Ascending aorta (tissue), 2 donors: Measurements from ENCODE around the gene MEG3. TPM values are rescaled to one million over a fixed set of nuclear protein-coding genes. Genes with fewer than 3 reads are reported as not detected.

ENCODE experiments used
- DNase-seq, 2 donors: peaks; one replicate each; pipeline ENCODE4 v3.0.0-alpha.2; 2019; ENCODE audit warnings: low spot score in 2 of 2
- H3K27ac ChIP-seq, 2 donors: fragments of 200-600 bp; sonication (generic); one replicate each; pipeline ENCODE4 v1.5.1; 2016 to 2017; ENCODE audit warnings: mild to moderate bottlenecking in 1 of 2
- H3K27me3 ChIP-seq: fragments of 200-600 bp; sonication (generic); one replicate; pipeline ENCODE4 v1.5.1; 2017
- H3K36me3 ChIP-seq, 2 donors: fragments of 200-600 bp; sonication (generic); one replicate each; pipeline ENCODE4 v1.5.1; 2016
- H3K4me1 ChIP-seq, 2 donors: fragments of 200-600 bp; sonication (generic); one replicate each; pipeline ENCODE4 v1.5.1; 2016 to 2017; ENCODE audit warnings: mild to moderate bottlenecking in 1 of 2
- H3K4me3 ChIP-seq, 2 donors: fragments of 200-600 bp; sonication (generic); one replicate each; pipeline ENCODE4 v1.5.1; 2016 to 2017; ENCODE audit warnings: mild to moderate bottlenecking in 1 of 2
- H3K9me3 ChIP-seq, 2 donors: fragments of 200-600 bp; sonication (generic); one replicate each; pipeline ENCODE4 v1.5.1; 2016
- intact Hi-C: fragments of 100-400 bp; cut with DNase I; formaldehyde crosslinking; loops from one replicate; pipeline ENCODE4 v1.15.1; 2023
- total RNA-seq: library from RNA; depleted of rRNA; stranded (reverse); fragments of >200 nt; gene quantifications from one replicate; pipeline ENCODE4 v1.1.0, GENCODE V29; 2016
- TF ChIP-seq, protein P1 (sequence below), 3 experiments: fragments of 200-600 bp in 2 of 3; fragments of 450-650 bp in 1 of 3; sonication (generic) in 2 of 3; IDR thresholded peaks; one replicate each; pipeline ENCODE4 v1.5.1; 2016 to 2019; ENCODE audit warnings: antibody characterized with exemption in 3 of 3, mild to moderate bottlenecking in 1 of 3, moderate library complexity in 1 of 3

Gene MEG3
- total RNA-seq, 1 donor from 2014 or later: 105 TPM

DNA sequence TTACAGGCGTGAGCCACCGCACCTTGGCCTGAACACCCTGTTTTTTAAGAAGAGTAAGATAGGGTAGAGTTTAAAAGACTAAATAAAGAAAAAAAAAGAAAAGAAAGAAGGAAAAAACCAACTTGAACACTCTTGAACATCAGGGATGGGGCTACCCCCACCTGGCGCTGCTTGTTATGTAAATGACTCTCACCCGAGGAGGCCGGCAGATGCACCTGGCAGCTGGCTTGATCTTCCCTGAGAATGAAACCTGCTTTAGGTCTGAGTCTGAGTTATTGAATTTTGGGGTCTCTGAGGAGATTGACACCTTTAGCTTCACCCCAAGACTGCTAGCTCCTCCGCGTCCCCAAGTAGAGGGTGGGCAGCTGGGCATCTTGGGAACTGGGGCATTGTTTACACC lies 15.5 kb upstream of the MEG3 start:
- intact Hi-C loops: no loop called here
- no peak for DNase-seq

DNA sequence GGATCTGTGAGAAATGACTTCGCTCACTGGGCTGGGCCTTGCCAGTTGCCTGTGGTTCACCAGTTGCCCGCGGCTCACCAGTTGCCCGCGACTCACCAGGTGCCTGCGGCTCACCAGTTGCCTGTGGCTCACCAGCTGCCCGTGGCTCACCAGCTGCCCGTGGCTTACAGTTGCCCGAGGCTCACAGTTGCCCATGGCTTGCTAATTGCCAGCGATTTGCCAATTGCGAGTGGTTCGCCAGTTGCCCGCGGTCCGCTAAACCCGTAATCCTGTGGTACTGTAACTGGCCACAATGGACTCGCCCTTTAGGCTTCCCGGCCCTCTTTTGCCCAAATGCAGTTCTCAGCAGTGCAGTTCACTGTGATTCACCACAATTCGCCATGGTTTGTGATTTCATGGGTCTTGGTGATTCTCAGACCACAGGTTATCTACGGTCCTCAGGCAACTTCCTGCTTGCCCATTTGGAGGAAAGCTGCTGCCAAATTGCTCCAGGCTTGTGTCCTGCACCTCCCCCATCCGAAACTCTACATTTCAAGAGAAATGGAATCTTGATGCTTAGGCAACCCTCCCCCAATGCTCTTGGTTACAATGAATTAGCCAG lies 15.0 kb upstream of the MEG3 start:
- TF ChIP-seq, protein P1, sequence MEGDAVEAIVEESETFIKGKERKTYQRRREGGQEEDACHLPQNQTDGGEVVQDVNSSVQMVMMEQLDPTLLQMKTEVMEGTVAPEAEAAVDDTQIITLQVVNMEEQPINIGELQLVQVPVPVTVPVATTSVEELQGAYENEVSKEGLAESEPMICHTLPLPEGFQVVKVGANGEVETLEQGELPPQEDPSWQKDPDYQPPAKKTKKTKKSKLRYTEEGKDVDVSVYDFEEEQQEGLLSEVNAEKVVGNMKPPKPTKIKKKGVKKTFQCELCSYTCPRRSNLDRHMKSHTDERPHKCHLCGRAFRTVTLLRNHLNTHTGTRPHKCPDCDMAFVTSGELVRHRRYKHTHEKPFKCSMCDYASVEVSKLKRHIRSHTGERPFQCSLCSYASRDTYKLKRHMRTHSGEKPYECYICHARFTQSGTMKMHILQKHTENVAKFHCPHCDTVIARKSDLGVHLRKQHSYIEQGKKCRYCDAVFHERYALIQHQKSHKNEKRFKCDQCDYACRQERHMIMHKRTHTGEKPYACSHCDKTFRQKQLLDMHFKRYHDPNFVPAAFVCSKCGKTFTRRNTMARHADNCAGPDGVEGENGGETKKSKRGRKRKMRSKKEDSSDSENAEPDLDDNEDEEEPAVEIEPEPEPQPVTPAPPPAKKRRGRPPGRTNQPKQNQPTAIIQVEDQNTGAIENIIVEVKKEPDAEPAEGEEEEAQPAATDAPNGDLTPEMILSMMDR (IDR thresholded peaks at IDR 0.05): no peak
- H3K9me3 ChIP-seq: peaks cover 0 to 14% of the 10 kb centered on the region in 2 donors
- intact Hi-C loops: no loop called here
- H3K27ac ChIP-seq: no peak overlapping the region
- no peak overlapping the region for H3K4me3 ChIP-seq
- H3K36me3 ChIP-seq: no peaks in the 10 kb centered on the region
- H3K27me3 ChIP-seq: no peaks in the 10 kb centered on the region
- no peak for DNase-seq
- no peaks in the 10 kb centered on the region for H3K4me1 ChIP-seq

More for the DNA sequence above, 15.5 kb upstream of the MEG3 start:
- Histone ChIP-seq H3K27me3 (no peaks in the 10 kb centered on the region), H3K36me3 (no peaks in the 10 kb centered on the region), H3K9me3 (peaks cover 0 to 14% of the 10 kb centered on the region in 2 donors), H3K4me1 (no peaks in the 10 kb centered on the region), H3K4me3 (no peak overlapping the region), H3K27ac (no peak overlapping the region)
- TF ChIP-seq, protein P1 (IDR thresholded peaks at IDR 0.05): no peak

DNA sequence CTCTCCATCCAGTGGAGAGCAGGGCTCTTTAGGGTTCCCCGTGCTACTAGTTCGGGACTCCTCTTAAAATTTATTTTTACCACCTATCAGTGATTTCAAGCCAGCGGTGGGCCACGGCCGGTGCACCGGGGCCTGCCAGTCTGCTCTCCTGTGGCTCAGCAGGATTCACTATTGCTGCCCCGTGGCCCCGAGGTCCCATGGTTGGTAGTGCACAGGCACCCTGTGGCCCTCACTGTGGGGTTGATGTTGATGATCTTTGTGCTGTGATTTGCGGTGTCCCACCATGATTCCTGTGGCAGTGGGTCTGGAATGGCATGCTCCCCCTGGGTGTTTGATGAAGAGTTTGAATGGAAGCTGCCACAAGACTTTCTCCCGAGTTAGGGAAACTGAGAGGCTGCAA lies 12.6 kb upstream of the MEG3 start:
- no peaks in the 10 kb centered on the region for H3K4me1 ChIP-seq
- TF ChIP-seq, protein P1 (IDR thresholded peaks at IDR 0.05): no peak
- no peaks in the 10 kb centered on the region for H3K36me3 ChIP-seq
- intact Hi-C loops: no loop called here
- no peak overlapping the region for H3K27ac ChIP-seq
- peaks cover 0 to 10% of the 10 kb centered on the region in 2 donors for H3K9me3 ChIP-seq
- DNase-seq: no peak
- H3K4me3 ChIP-seq: no peak overlapping the region
- no peaks in the 10 kb centered on the region for H3K27me3 ChIP-seq

DNA sequence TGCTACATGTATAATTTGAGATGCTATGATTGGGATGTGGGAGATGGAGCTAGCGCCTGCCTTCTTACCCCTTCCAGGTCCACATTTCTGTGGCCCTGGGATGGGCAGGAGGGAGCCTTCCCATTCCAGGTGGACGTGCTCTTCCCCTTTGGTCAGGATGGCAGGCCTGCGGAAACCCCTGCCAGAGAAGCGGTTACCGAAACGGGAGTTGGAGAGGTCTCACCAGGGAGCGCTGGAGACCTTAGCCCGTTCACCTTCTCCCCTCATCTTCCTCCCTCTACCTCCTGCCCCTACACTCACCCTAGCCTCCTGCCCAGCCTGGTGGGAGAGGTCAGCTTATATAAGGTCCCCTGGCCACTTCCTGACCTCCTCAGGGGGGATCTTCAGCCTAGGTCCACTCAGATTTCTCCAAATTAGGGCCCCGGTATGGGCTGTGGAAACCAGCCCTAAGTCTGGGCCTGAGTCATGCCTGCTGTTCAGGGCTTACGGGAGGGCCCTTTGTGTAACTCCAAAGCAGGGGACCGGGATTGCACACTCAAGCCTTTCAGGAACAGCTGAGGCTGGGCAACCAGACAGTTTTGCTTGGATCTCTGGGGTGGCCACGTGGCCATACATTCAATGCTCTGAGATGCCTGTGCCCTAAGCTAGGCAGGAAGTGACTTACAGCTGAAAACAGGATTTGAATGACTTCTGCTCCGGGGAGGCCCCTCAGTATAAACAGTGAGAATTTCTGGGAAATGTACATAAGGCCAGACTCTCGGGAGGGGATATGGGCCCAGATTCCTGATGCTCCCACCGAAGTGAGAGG lies 10.2 kb upstream of the MEG3 start:
- intact Hi-C loops: no loop called here
- Histone ChIP-seq H3K27ac (no peak overlapping the region), H3K36me3 (no peaks in the 10 kb centered on the region), H3K4me1 (no peaks in the 10 kb centered on the region), H3K4me3 (no peak overlapping the region), H3K9me3 (no peaks in the 10 kb centered on the region), H3K27me3 (no peaks in the 10 kb centered on the region)
- TF ChIP-seq, protein P1 (IDR thresholded peaks at IDR 0.05): no peak
- DNase-seq: no peak

DNA sequence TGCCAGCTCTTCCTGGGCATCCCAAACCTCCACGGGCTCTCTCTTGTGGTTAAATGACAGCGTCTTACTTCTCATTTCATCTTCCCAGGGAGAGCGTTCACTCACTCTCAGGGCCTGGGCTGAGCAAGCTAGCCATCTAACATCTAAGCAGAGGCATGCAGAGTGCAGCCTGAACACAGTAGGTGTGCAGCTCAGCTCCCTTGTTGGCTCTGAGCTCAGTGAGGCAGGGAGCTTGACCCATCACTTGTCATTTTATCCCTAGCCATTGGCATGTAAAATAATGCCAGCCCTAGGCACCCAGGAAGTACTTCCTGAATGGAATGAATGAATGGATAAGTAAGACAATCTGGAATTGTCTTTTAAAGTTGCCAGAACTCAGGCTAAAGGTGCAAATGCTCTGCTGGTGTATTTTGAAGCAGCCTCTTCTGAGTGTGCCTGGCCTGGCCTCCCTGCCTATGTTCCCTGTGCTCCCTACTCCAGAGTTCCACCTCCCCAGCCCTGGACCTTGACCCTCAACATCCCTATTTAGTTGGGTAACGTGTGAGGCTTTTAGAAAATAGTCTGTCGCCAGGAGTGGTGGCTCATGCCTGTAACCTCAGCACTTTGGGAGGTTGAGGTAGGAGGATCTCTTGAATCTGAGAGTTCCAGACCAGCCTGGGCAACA lies 9.5 kb upstream of the MEG3 start:
- TF ChIP-seq, protein P1 (IDR thresholded peaks at IDR 0.05): no peak
- no peaks in the 10 kb centered on the region for H3K4me1 ChIP-seq
- DNase-seq: no peak
- H3K9me3 ChIP-seq: no peaks in the 10 kb centered on the region
- no peak overlapping the region for H3K27ac ChIP-seq
- no peak overlapping the region for H3K4me3 ChIP-seq
- H3K27me3 ChIP-seq: no peaks in the 10 kb centered on the region
- H3K36me3 ChIP-seq: no peaks in the 10 kb centered on the region
- intact Hi-C loops: no loop called here
